ENCODE data around the gene LCLAT1.
A peak's percentile ranks its signal among the peaks of the same experiment; 100 is the strongest.

Gene LCLAT1

GRCh38 chr2:30447149-30448045 is at the start of gene LCLAT1:
TSS of gene LCLAT1 (plus strand) at chr2:30447246. CDS start at chr2:30525591, 78,345 bp downstream.
- peak; percentile 80 for DNase-seq (ENCODE audit: low read depth)

- DNase-seq (ENCODE audit: low read depth), result no peak
Measured at GRCh38 chr2:30398084-30398873, 48.8 kb upstream of the LCLAT1 start.

GRCh38 chr2:30400151-30400954 is 46.7 kb upstream of the LCLAT1 start:
- DNase-seq (ENCODE audit: low read depth), result no peak

GRCh38 chr2:30402441-30403182 is 44.4 kb upstream of the LCLAT1 start:
- no peak for DNase-seq (ENCODE audit: low read depth)

GRCh38 chr2:30403592-30404312 is 43.3 kb upstream of the LCLAT1 start:
- DNase-seq (ENCODE audit: low read depth), result no peak

- DNase-seq (ENCODE audit: low read depth), result no peak
Measured at GRCh38 chr2:30404319-30405259, 42.5 kb upstream of the LCLAT1 start.

- no peak for DNase-seq (ENCODE audit: low read depth)
Measured at GRCh38 chr2:30405260-30405605, 41.8 kb upstream of the LCLAT1 start.

- no peak for DNase-seq (ENCODE audit: low read depth)
Measured at GRCh38 chr2:30406853-30407252, 40.2 kb upstream of the LCLAT1 start.

GRCh38 chr2:30408961-30409387 is 38.1 kb upstream of the LCLAT1 start:
- DNase-seq (ENCODE audit: low read depth), result no peak

GRCh38 chr2:30410217-30410616 is 36.8 kb upstream of the LCLAT1 start:
- no peak for DNase-seq (ENCODE audit: low read depth)

- no peak for DNase-seq (ENCODE audit: low read depth)
Measured at GRCh38 chr2:30412047-30412683, 34.9 kb upstream of the LCLAT1 start.

GRCh38 chr2:30412684-30413570 is 34.1 kb upstream of the LCLAT1 start:
- no peak for DNase-seq (ENCODE audit: low read depth)

- no peak for DNase-seq (ENCODE audit: low read depth)
Measured at GRCh38 chr2:30414961-30415360, 32.1 kb upstream of the LCLAT1 start.

- DNase-seq (ENCODE audit: low read depth), result no peak
Measured at GRCh38 chr2:30417253-30417652, 29.8 kb upstream of the LCLAT1 start.

GRCh38 chr2:30421026-30421603 is 25.9 kb upstream of the LCLAT1 start:
- no peak for DNase-seq (ENCODE audit: low read depth)

- DNase-seq (ENCODE audit: low read depth), result no peak
Measured at GRCh38 chr2:30421604-30422443, 25.2 kb upstream of the LCLAT1 start.

All from activated T-helper 9 cell treated with anti-CD3 and anti-CD28 coated beads, Interleukin-2, amount 50 U/mL, for 16 hours (primary cell).